Coronary artery (tissue), 2 donors: ENCODE results near the gene ETV6.

Source experiments
- DNase-seq: peaks from one replicate; pipeline ENCODE4 v3.0.0-alpha.2; 2017; ENCODE audit warnings: low spot score
- H3K27ac ChIP-seq, 2 donors: fragments of 200-600 bp; sonication (generic); one replicate each; pipeline ENCODE4 v1.5.1; 2016 to 2019
- H3K4me3 ChIP-seq: fragments of 200-600 bp; sonication (generic); 2 replicates; pipeline ENCODE4 v1.5.1; 2016; ENCODE audit warnings: mild to moderate bottlenecking, moderate library complexity
- CTCF ChIP-seq: fragments of 200-600 bp; sonication (generic); IDR thresholded peaks from one replicate; pipeline ENCODE4 v1.5.1; 2019; ENCODE audit warnings: antibody characterized with exemption

ETV6 gene

DNA sequence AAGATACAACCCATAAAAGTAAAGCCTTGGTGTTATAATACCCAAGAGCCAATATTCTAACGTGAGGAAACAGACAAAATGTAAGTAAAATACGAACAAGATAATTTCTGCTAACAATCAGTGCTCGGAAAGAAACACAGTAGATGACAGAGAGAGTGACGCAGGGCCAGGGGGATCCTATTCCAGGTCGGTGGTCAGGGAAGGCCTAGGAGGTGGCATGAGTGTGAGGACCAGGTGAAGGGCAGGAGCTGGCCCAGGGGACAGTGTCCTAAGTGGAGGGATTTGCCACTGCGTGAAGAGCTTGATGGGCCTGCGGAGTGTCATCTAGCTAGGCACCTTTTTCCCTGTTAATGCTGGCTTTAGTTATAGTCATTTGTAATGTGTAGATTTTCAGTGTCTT lies 35.3 kb downstream of the ETV6 start:
- H3K27ac ChIP-seq: no peak overlapping the region
- H3K4me3 ChIP-seq: no peak overlapping the region
- peak; percentile 65 for DNase-seq
- no peak for TF ChIP-seq CTCF

DNA sequence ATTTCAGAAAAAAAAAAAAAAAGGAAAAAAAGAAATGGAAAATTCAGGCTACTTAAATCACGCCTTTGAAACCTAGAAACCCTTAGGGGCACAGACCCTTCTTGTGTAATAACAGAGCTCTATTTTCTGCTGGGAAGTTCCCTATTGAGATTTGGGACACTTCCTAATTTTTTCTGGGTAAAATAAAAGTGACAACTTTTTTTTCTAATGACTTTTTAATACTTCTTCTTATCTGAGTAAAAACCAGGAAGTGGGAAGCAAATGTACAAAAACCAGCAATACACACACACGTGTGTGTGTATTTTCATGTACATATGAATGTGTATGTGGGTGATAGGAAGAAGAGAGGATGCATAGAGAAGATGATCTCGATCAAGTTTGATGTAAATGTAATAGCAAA lies 35.8 kb downstream of the ETV6 start:
- TF ChIP-seq CTCF: no peak
- no peak for DNase-seq
- Histone ChIP-seq H3K27ac (no peak overlapping the region), H3K4me3 (no peak overlapping the region)

- no peak overlapping the region for H3K4me3 ChIP-seq
- no peak overlapping the region for H3K27ac ChIP-seq
- TF ChIP-seq CTCF: no peak
- no peak for DNase-seq
Observed at GRCh38 chr12:11685716-11686115, 36.2 kb downstream of the ETV6 start.

- H3K27ac ChIP-seq: no peak overlapping the region
- no peak for TF ChIP-seq CTCF
- no peak overlapping the region for H3K4me3 ChIP-seq
- no peak for DNase-seq
Observed at GRCh38 chr12:11686120-11686519, 36.6 kb downstream of the ETV6 start.

GRCh38 chr12:11687528-11687927 lies 38.1 kb downstream of the ETV6 start:
- TF ChIP-seq CTCF: no peak
- no peak overlapping the region for H3K4me3 ChIP-seq
- no peak overlapping the region for H3K27ac ChIP-seq
- DNase-seq: no peak

DNA sequence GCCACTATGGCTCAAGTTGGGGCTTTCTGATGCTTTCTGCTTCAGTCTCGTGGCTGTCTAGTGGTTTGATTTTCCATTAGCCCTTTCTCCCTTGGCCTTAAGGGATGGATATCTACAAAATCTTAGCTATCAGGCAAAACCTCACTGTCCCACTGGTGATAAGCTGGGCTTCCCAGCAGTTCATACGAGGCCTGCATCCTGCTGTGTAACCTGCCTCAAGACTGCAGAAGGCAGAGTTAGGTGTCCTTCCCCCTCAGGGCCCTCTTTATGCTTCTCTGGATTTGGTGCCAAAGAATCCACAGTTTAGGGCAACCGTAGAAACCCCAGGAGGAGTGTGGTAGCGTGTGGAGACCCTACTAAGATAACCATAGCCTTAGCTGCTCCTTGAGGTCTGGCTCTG lies 38.9 kb downstream of the ETV6 start:
- no peak for TF ChIP-seq CTCF
- Histone ChIP-seq H3K27ac (peak overlapping the region in 1 of 2 donors; percentile 2), H3K4me3 (no peak overlapping the region)
- peak; percentile 35 for DNase-seq

- no peak overlapping the region for H3K4me3 ChIP-seq
- H3K27ac ChIP-seq: peak overlapping the region in 1 of 2 donors; percentile 2
- TF ChIP-seq CTCF: no peak
- DNase-seq: no peak
Observed at GRCh38 chr12:11688831-11689230, 39.4 kb downstream of the ETV6 start.
